ENCODE data around the gene PGD.

The PGD gene

DNA sequence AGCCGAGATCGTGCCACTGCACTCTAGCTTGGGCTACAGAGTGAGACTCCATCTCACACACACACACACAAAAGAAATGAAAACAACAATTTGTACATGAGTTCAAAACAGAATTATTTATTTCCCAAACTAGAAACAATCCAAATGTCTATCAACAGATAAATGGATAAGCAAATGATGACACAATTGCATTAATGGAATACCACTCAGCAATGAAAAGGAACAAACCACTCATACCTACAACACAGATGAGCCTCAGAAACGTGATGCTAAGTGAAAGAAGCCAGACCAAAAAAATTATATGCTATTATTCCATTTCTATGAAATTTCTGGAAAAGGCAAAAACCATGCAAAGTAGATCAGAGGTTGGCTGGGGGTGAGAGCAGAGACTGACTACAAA, 2.0 kb upstream of the PGD start:
- no peak for DNase-seq (ENCODE audit: low read depth)
- TF ChIP-seq, protein P1, sequence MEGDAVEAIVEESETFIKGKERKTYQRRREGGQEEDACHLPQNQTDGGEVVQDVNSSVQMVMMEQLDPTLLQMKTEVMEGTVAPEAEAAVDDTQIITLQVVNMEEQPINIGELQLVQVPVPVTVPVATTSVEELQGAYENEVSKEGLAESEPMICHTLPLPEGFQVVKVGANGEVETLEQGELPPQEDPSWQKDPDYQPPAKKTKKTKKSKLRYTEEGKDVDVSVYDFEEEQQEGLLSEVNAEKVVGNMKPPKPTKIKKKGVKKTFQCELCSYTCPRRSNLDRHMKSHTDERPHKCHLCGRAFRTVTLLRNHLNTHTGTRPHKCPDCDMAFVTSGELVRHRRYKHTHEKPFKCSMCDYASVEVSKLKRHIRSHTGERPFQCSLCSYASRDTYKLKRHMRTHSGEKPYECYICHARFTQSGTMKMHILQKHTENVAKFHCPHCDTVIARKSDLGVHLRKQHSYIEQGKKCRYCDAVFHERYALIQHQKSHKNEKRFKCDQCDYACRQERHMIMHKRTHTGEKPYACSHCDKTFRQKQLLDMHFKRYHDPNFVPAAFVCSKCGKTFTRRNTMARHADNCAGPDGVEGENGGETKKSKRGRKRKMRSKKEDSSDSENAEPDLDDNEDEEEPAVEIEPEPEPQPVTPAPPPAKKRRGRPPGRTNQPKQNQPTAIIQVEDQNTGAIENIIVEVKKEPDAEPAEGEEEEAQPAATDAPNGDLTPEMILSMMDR (IDR thresholded peaks at IDR 0.05; ENCODE audit: low read depth, low read length, missing control alignments): no peak
- H3K4me3 ChIP-seq (ENCODE audit: low read depth, low read length): no peak overlapping the region
- in situ Hi-C loops (cut with HindIII; ENCODE audit: low sequenced_read_pairs): no loop called here

DNA sequence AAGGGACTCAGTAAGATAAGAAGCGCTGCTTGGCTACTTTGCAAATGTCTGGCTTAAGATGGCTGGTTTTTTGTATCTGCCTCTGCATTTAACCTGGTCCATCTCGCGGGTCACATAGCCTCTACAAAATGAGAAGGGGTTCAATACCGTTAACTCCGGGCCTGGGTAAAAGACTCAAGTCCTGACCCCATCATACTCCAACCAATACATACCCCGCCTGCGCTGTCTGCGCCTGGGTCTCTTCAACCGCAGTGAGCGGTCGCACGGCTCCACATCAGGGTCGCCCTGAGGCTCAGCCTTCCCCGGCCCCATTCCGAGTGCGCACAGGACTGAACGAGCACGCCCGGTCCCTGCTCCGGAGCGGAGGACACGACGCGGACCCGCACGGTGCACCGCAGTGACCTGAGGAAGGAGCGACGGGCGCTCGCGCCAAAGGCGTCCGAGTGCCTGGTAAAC, 558 bp upstream of the PGD start:
- peak overlapping the region; percentile 91 for H3K4me3 ChIP-seq (ENCODE audit: low read depth, low read length)
- TF ChIP-seq, protein P1 (IDR thresholded peaks at IDR 0.05; ENCODE audit: low read depth, low read length, missing control alignments): no peak
- DNase-seq (ENCODE audit: low read depth): no peak
- in situ Hi-C loops (cut with HindIII; ENCODE audit: low sequenced_read_pairs): no loop called here

DNA sequence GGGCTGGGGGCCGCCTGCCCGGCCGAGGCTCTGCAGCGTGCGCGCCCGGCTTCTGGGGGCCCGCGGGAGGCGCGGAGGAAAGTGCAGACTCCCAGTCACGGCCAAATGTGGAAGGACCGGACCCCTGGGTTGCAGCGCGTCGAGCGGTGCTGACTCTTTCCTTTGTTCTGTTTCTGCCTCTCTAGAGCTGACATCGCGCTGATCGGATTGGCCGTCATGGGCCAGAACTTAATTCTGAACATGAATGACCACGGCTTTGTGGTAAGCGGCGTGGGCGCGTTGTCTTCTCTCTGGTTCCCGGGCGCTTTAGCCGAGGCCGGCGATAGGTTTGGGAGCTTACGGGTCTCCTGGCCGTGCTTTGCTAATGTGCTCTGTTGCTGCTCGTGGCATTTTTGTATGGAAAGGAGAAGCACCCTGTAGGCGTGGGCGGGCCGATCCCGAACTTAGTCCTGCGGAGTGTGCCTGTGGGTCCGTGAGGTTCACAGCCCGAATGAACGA, 629 bp downstream of the PGD start:
- in situ Hi-C loops (cut with HindIII; ENCODE audit: low sequenced_read_pairs): no loop called here
- DNase-seq (ENCODE audit: low read depth): no peak
- TF ChIP-seq, protein P1 (IDR thresholded peaks at IDR 0.05; ENCODE audit: low read depth, low read length, missing control alignments): no peak
- peak overlapping the region; percentile 91 for H3K4me3 ChIP-seq (ENCODE audit: low read depth, low read length)

DNA sequence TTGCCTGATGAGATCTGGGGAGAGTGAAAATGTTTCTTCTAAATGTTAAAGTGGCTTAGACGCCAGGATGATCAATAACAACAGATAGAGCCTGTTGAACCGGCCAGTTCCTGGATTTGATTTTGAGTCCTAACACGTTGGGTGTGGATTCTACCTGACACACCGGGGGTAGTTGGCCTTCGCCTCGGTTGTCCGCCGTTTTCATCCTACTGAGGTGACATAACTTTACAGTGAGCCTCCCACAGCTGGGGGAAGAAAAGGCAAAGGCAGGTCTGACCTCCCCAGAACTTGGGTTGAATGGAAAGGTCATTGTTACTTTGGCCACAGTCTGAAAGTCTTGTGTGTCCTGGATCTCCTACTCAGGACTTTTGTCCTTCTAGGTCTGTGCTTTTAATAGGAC, 1.1 kb downstream of the PGD start:
- in situ Hi-C loops (cut with HindIII; ENCODE audit: low sequenced_read_pairs): no loop called here
- no peak for DNase-seq (ENCODE audit: low read depth)
- TF ChIP-seq, protein P1 (IDR thresholded peaks at IDR 0.05; ENCODE audit: low read depth, low read length, missing control alignments): no peak
- peak overlapping the region; percentile 91 for H3K4me3 ChIP-seq (ENCODE audit: low read depth, low read length)

DNA sequence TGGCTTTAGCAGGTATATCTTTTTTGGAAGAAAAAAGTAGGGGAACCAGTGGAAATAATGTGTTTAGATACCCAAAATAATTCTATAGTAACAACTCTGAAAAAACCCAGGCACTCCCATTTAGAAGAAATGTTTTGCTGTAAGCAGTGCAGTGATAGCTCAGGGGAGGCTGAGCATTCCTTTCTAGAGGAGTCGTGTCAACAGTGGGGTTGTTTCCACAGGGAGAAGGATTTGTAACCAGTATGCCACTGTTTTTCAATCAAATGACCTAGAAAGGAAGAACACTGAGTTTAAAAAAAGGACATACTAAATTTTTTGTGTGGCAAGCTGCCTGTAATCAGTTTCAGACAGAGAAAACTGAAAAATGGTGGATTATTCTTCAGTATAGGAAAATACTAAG, 2.4 kb downstream of the PGD start:
- in situ Hi-C loops (cut with HindIII; ENCODE audit: low sequenced_read_pairs): no loop called here
- H3K4me3 ChIP-seq (ENCODE audit: low read depth, low read length): no peak overlapping the region
- TF ChIP-seq, protein P1 (IDR thresholded peaks at IDR 0.05; ENCODE audit: low read depth, low read length, missing control alignments): no peak
- DNase-seq (ENCODE audit: low read depth): no peak

DNA sequence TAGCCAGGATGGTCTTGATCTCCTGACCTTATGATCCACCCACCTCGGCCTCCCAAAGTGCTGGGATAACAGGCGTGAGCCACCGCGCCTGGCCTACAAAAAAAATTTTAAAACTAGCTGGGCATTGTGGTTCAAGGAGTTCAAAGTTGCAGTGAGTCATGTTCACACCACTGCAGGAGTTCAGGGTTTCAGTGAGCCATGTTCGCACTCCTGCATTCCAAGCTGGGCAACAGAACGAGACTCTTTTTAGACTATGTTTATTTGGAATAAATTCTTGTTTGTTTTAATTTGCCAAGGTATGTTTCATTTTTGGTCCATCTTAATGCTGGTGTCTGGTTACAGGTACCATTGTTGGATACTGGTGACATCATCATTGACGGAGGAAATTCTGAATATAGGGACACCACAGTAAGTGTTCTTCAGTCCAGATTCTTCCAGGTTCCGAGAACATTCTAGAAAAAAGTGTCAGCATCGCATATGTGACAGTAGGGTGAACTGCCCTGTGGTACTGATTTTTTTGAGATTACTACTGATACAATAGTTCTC, 3.9 kb downstream of the PGD start:
- peak; percentile 53 for DNase-seq (ENCODE audit: low read depth)
- in situ Hi-C loops (cut with HindIII; ENCODE audit: low sequenced_read_pairs): no loop called here
- no peak overlapping the region for H3K4me3 ChIP-seq (ENCODE audit: low read depth, low read length)
- TF ChIP-seq, protein P1 (IDR thresholded peaks at IDR 0.05; ENCODE audit: low read depth, low read length, missing control alignments): no peak
